Pancreas (tissue), 10 donors: ENCODE measurements around the gene TMEM125. TPM values are rescaled to one million over a fixed set of nuclear protein-coding genes. Genes with fewer than 3 reads are reported as not detected.
A peak's percentile ranks its signal among the peaks of the same experiment; 100 is the strongest.

ENCODE experiments used
- ATAC-seq, 4 donors: fragments of 200-7000 bp; cut with Tn5 transposase; one replicate each; pipeline versions ENCODE4 v1.8.0 to v1.9.1; 2020; ENCODE audit warnings: mild to moderate bottlenecking in 4 of 4, moderate library complexity in 4 of 4
- DNase-seq, 6 donors: peaks; one replicate each; pipeline ENCODE4 v3.0.0-alpha.2; 2020
- FAIRE-seq: peaks from 2 replicates; lab custom pipeline; 2012; peaks lifted over from hg19 to GRCh38; lab: Jason Lieb, UNC
- H3K27ac ChIP-seq, 4 donors: fragments of 200-600 bp; sonication (generic); 1 replicate in 3 of 4; 2 replicates in 1 of 4; pipeline versions ENCODE4 v1.5.0 to v1.8.0; 2020
- H3K27me3 ChIP-seq, 4 donors: fragments of 200-600 bp; one replicate each; pipeline ENCODE4 v1.8.0; 2021
- H3K36me3 ChIP-seq, 3 donors: fragments of 200-600 bp; sonication (generic) in 1 of 3; one replicate each; pipeline versions ENCODE4 v1.5.0 to v1.8.0; 2020 to 2021
- H3K4me1 ChIP-seq, 3 donors: fragments of 200-600 bp; one replicate each; pipeline ENCODE4 v1.8.0; 2021
- H3K4me3 ChIP-seq, 4 donors: fragments of 200-600 bp; sonication (generic) in 2 of 4; one replicate each; pipeline versions ENCODE4 v1.5.0 to v1.8.0; 2020 to 2021
- H3K9me3 ChIP-seq, 4 donors: fragments of 200-600 bp; one replicate each; pipeline ENCODE4 v1.8.0; 2021
- WGBS, 2 donors: extraction: QIAGEN DNeasy Blood & Tissue Kit; methylation state at CpG; one replicate each; pipeline ENCODE4 v1.1.7; 2013; 5-methylcytosine and 5-hydroxymethylcytosine counted together
- intact Hi-C, 3 donors: fragments of 100-400 bp; cut with DNase I; formaldehyde crosslinking; loops; one replicate each; pipeline versions ENCODE4 v1.11.1 to v1.14.2; 2022
- polyA plus RNA-seq, 2 donors: library from polyadenylated mRNA; stranded (reverse); fragments of 200-250 nt; gene quantifications; one replicate each; pipeline ENCODE4 v1.2.3, GENCODE V29; 2013
- total RNA-seq, 6 donors: library from RNA; stranded (reverse); fragmentation: NEBNext Ultra II Directional in 4 of 6; extraction: Animal tissue kit (Norgen Biotek cat#: 25700) in 4 of 6; gene quantifications; one replicate each; pipeline versions ENCODE4 v1.2.1 to v1.2.4, GENCODE V29; 2021 to 2023
- TF ChIP-seq, protein P1 (sequence below), 4 donors: fragments of 200-600 bp; sonication (generic) in 3 of 4; IDR thresholded peaks; one replicate each; pipeline versions ENCODE4 v1.5.0 to v1.8.0; 2021; ENCODE audit warnings: antibody characterized with exemption in 4 of 4
- donor health status: healthy with polysubstance abuse.
- donor health status: DM: no; HTN: no; CAD: no; lungs with moderate emphysema.
- donor health status: DM: no; HTN: no; CAD: no.
- donor health status: control.
- donor health status: control.
- donor health status: Bipolar disorder and iron deficiency.
- donor health status: DM: yes; HTN: yes; CAD: no.
- donor health status: DM: no; HTN: no; CAD: no.
- donor health status: DM: no; HTN: no; CAD: no.
- donor health status: DM: yes; HTN: yes; CAD: no.

TMEM125 gene
- total and polyA plus RNA-seq, 8 donors = 27.5 to 75.0 (median 44.4) TPM

DNA sequence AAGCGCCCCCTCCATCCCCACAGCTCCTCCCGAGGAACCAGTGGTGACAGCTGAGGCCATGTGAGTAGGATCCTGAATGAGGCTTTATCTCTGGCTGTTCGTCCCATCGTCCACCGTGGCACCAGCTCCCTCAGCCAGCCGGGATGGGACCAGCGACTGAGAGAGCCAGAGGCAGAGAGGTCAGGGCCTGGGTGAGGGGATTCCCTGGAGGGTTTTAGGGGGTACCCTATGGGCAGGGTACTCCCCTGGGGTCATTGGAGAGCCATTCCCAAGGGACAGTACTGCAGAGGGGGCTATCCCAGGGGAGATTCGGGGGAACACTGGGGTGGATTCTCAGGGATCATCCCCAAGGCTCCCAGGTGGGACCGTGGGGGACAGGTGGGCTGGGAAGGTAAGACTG, 2.4 kb downstream of the TMEM125 start:
- Histone ChIP-seq H3K27ac (no peak overlapping the region), H3K4me1 (peaks cover 5 to 24% (median 15%) of the 10 kb centered on the region in 3 donors)
- TF ChIP-seq, protein P1, sequence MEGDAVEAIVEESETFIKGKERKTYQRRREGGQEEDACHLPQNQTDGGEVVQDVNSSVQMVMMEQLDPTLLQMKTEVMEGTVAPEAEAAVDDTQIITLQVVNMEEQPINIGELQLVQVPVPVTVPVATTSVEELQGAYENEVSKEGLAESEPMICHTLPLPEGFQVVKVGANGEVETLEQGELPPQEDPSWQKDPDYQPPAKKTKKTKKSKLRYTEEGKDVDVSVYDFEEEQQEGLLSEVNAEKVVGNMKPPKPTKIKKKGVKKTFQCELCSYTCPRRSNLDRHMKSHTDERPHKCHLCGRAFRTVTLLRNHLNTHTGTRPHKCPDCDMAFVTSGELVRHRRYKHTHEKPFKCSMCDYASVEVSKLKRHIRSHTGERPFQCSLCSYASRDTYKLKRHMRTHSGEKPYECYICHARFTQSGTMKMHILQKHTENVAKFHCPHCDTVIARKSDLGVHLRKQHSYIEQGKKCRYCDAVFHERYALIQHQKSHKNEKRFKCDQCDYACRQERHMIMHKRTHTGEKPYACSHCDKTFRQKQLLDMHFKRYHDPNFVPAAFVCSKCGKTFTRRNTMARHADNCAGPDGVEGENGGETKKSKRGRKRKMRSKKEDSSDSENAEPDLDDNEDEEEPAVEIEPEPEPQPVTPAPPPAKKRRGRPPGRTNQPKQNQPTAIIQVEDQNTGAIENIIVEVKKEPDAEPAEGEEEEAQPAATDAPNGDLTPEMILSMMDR (IDR thresholded peaks at IDR 0.05) = no peak

DNA sequence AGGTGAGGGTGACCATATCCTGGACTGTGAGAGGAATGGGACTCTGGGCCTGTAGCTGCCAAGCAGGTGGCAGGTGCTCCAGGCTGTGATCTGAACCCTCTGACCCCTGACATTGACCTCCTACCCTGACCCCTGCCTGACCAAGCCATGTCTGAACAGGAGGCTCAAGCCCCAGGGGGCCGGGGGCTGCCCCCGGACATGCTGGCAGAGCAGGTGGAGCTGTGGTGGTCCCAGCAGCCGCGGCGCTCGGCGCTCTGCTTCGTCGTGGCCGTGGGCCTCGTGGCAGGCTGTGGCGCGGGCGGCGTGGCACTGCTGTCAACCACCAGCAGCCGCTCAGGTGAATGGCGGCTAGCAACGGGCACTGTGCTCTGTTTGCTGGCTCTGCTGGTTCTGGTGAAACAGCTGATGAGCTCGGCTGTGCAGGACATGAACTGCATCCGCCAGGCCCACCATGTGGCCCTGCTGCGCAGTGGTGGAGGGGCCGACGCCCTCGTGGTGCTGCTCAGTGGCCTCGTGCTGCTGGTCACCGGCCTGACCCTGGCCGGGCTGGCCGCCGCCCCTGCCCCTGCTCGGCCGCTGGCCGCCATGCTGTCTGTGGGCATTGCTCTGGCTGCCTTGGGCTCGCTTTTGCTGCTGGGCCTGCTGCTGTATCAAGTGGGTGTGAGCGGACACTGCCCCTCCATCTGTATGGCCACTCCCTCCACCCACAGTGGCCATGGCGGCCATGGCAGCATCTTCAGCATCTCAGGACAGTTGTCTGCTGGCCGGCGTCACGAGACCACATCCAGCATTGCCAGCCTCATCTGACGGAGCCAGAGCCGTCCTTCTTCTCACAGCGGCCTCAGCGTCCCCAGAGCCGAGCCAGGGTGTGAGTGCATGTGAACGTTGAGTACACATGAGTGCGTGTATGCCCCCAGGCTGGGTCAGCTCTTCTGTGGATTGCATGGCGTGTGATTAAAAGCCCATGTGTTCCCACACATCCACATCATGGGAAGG, 3.1 kb downstream of the TMEM125 start:
- DNase-seq (peak in 2 of 6 donors; percentile 3 to 13), ATAC-seq (no peak), FAIRE-seq (no peak)
- Histone ChIP-seq H3K4me1 (peaks cover 5 to 25% (median 16%) of the 10 kb centered on the region in 3 donors), H3K36me3 (peaks cover 0 to 5% (median 0%) of the 10 kb centered on the region in 3 donors), H3K9me3 (no peaks in the 10 kb centered on the region), H3K27ac (no peak overlapping the region), H3K4me3 (no peak overlapping the region), H3K27me3 (no peaks in the 10 kb centered on the region)
- TF ChIP-seq, protein P1 (IDR thresholded peaks at IDR 0.05) = no peak
- 96 to 98% methylated on average over 46 of the region's 46 CpGs for WGBS, 2 donors
- intact Hi-C loops = no loop called here

More for the DNA sequence above, 2.4 kb downstream of the TMEM125 start:
- Histone ChIP-seq H3K36me3 (peaks cover 0 to 5% (median 0%) of the 10 kb centered on the region in 3 donors), H3K27me3 (no peaks in the 10 kb centered on the region), H3K9me3 (no peaks in the 10 kb centered on the region), H3K4me3 (peak overlapping the region in 1 of 4 donors; percentile 56)
- FAIRE-seq (no peak), DNase-seq (peak in 2 of 6 donors; percentile 7 to 13), ATAC-seq (no peak)
- 49 to 55% methylated on average over 9 of the region's 9 CpGs for WGBS, 2 donors
- intact Hi-C loops = no loop called here

DNA sequence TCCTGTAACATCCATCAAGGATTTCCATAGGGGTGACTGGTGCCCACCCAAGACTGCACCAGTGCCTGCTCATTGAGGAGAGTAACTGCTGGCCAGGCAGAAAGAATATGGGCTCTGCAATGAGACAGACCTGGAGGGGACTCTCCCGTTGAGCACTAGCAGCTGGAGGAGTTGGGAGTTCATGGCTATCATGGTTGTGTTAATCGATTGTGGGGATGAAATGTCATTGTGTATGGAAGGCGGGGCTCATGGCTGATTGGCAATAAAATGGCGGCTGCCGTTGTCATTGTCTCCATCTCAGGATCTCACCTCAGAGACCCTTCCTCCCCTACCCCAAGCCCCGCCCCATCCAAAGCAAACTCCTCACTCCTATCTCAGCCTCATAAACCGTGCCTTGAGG, 3.9 kb downstream of the TMEM125 start:
- 84 to 95% methylated on average over 7 of the region's 7 CpGs for WGBS, 2 donors
- DNase-seq = peak in 2 of 6 donors; percentile 3 to 6

DNA sequence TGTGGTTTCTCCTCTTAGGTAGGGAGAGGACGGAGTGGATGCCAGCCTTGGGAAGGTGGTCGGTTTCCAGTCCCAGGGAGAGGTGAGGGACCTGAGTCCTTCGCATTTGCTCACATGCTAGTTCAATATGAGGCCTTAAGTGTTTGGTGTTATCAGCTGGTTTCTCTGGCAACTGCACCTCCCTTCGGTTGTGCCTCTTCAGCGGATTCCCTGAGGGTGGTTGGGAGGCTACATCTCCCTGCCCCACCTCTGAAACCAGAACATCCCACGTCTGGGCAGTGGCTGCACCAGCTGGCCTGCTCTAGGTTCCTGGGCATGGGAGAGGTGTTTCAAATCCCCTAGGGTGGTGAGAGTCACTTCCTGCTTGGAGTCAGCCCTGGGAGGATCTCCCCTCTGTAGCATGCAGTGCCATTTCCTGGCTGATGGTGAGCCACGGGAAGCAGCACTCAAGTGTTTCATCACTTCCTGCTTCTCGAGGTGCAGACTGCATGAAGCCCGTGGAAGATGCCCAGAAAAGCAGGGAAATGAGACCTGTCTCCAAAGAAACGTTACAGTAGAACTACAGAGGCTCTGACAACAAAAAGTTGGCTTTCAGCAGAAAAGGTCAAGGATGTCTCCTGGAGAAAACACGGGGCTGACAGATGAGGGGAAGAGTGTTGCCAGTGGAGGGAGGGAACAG, 4.5 kb downstream of the TMEM125 start:
- 34 to 43% methylated on average over 11 of the region's 11 CpGs for WGBS, 2 donors
- Histone ChIP-seq H3K9me3 (no peaks in the 10 kb centered on the region), H3K36me3 (peaks cover 0 to 5% (median 0%) of the 10 kb centered on the region in 3 donors), H3K27ac (peak overlapping the region in 2 of 4 donors; percentile 8 to 30), H3K4me1 (peaks cover 5 to 23% (median 16%) of the 10 kb centered on the region in 3 donors), H3K4me3 (no peak overlapping the region), H3K27me3 (no peaks in the 10 kb centered on the region)
- TF ChIP-seq, protein P1 (IDR thresholded peaks at IDR 0.05) = no peak
- DNase-seq = peak in 2 of 6 donors; percentile 14 to 26
- FAIRE-seq = no peak
- intact Hi-C loops = no loop called here
- no peak for ATAC-seq

More for the DNA sequence above, 3.9 kb downstream of the TMEM125 start:
- no peak overlapping the region for H3K4me3 ChIP-seq
- intact Hi-C loops = no loop called here
- no peak for FAIRE-seq
- no peak overlapping the region for H3K27ac ChIP-seq
- H3K36me3 ChIP-seq = peaks cover 0 to 5% (median 0%) of the 10 kb centered on the region in 3 donors
- no peaks in the 10 kb centered on the region for H3K9me3 ChIP-seq
- TF ChIP-seq, protein P1 (IDR thresholded peaks at IDR 0.05) = no peak
- no peaks in the 10 kb centered on the region for H3K27me3 ChIP-seq
- ATAC-seq = no peak
- H3K4me1 ChIP-seq = peaks cover 5 to 25% (median 16%) of the 10 kb centered on the region in 3 donors
